RWPE1 (cell line): ENCODE data around the gene LNP1.

ENCODE experiments used
- CTCF ChIA-PET: fragments of 350-600 bp; sonication (Branson Sonifier 250); formaldehyde crosslinking; extraction: SDS; loops from one replicate; lab custom pipeline; 2021; lab: Yijun Ruan, JAX
- POLR2A ChIA-PET: fragments of 400-600 bp; formaldehyde crosslinking; extraction: SDS; loops from one replicate; lab custom pipeline; 2020; ENCODE audit warnings: antibody characterized with exemption; ENCODE audit not compliant: low non-redundant PET; lab: Yijun Ruan, JAX
- DNase-seq: peaks from one replicate; pipeline ENCODE4 v3.0.0; 2012; ENCODE audit warnings: low spot score
- H3K27ac ChIP-seq: fragments of 450-650 bp; 2 replicates; pipeline ENCODE4 v1.5.1; 2017
- CTCF ChIP-seq: fragments of 450-650 bp; conservative IDR thresholded peaks from 2 replicates; pipeline ENCODE4 v1.5.1; 2017; ENCODE audit warnings: low read depth, mild to moderate bottlenecking

Gene LNP1

GRCh38 chr3:100412912-100413590 lies 11.7 kb downstream of the LNP1 start:
- ChIA-PET POLR2A (no interaction called here), CTCF (no interaction called here)
- no peak for TF ChIP-seq CTCF
- DNase-seq, result no peak
- no peak overlapping the region for H3K27ac ChIP-seq

- no peak for TF ChIP-seq CTCF
- no peak overlapping the region for H3K27ac ChIP-seq
- POLR2A ChIA-PET, result no interaction called here
- CTCF ChIA-PET, result no interaction called here
- DNase-seq, result no peak
These were observed 12.3 kb downstream of the LNP1 start for GRCh38 chr3:100413613-100414012.

GRCh38 chr3:100416176-100416575 lies 14.8 kb downstream of the LNP1 start:
- no peak for DNase-seq
- no peak for TF ChIP-seq CTCF
- CTCF ChIA-PET, result no interaction called here
- POLR2A ChIA-PET, result no interaction called here
- H3K27ac ChIP-seq, result no peak overlapping the region

GRCh38 chr3:100416863-100417262 lies 15.5 kb downstream of the LNP1 start:
- H3K27ac ChIP-seq, result no peak overlapping the region
- no peak for DNase-seq
- ChIA-PET CTCF (no interaction called here), POLR2A (no interaction called here)
- TF ChIP-seq CTCF, result no peak

- TF ChIP-seq CTCF, result no peak
- POLR2A ChIA-PET, result no interaction called here
- no peak for DNase-seq
- CTCF ChIA-PET, result no interaction called here
- H3K27ac ChIP-seq, result no peak overlapping the region
These were observed 18.1 kb downstream of the LNP1 start for GRCh38 chr3:100419406-100419805.

- POLR2A ChIA-PET, result no interaction called here
- TF ChIP-seq CTCF, result no peak
- CTCF ChIA-PET, result no interaction called here
- no peak overlapping the region for H3K27ac ChIP-seq
- DNase-seq, result no peak
These were observed 19.5 kb downstream of the LNP1 start for GRCh38 chr3:100420885-100421284.
